Nephron (organoid): ENCODE data around the gene ZNF12.
A peak's percentile ranks its signal among the peaks of the same experiment; 100 is the strongest.
"Not testable (repeated sequence)": the region's sequence is repeated elsewhere in the genome, so short reads cannot be mapped to it uniquely, and the experiment has no call there.

ENCODE experiments used
- H3K27ac Mint-ChIP-seq, 3 experiments: 2 replicates each; pipeline ENCODE4 v1.8.0; 2020; ENCODE audit warnings: mixed read lengths in 3 of 3, mild to moderate bottlenecking in 2 of 3, moderate library complexity in 1 of 3
- H3K27me3 Mint-ChIP-seq: 2 replicates; pipeline ENCODE4 v1.8.0; 2021; ENCODE audit warnings: low read depth, mild to moderate bottlenecking, moderate library complexity, mixed read lengths
- H3K36me3 Mint-ChIP-seq: 2 replicates; pipeline ENCODE4 v1.8.0; 2020; ENCODE audit warnings: low read depth, mixed read lengths
- H3K4me1 Mint-ChIP-seq: 2 replicates; pipeline ENCODE4 v1.8.0; 2020; ENCODE audit warnings: mixed read lengths
- H3K4me3 Mint-ChIP-seq, 3 experiments: 2 replicates each; pipeline ENCODE4 v1.8.0; 2020; ENCODE audit warnings: mild to moderate bottlenecking in 3 of 3, mixed read lengths in 3 of 3, moderate library complexity in 2 of 3
- H3K9me3 Mint-ChIP-seq: 2 replicates; pipeline ENCODE4 v1.8.0; 2020; ENCODE audit warnings: mixed read lengths
- TF ChIP-seq, protein P1 (sequence below), 3 experiments: fragments of 200-600 bp; sonication (generic); IDR thresholded peaks; one replicate each; pipeline ENCODE4 v1.5.0; 2021; ENCODE audit warnings: antibody characterized with exemption in 3 of 3; ENCODE audit not compliant: unreplicated experiment in 3 of 3

The ZNF12 gene

DNA sequence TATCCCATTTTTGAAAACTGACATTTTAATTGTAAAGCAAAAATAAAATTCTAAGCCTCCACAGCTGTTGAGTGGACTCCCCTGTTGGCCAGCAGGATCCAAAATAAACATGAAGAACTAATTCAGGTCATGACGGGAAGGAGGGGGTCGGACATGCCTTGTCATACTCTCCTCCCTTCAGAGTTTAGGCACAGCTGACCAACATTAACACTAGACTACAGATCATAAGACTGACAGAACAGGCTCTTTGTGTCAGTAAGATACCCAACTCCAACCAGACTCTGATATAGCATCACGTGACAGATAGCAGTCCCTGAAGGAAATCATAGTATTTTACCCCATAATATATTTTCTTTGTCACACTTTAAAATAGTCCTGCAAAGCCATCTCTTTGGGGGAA is 20.9 kb upstream of the ZNF12 start:
- Mint-ChIP-seq H3K4me3 (peak overlapping the region; percentile 57 to 81 (median 67)), H3K9me3 (no peaks in the 10 kb centered on the region), H3K4me1 (peaks cover 18% of the 10 kb centered on the region), H3K27me3 (no peaks in the 10 kb centered on the region), H3K27ac (peak overlapping the region; percentile 38 to 59 (median 41)), H3K36me3 (peaks cover 7% of the 10 kb centered on the region)
- TF ChIP-seq, protein P1, sequence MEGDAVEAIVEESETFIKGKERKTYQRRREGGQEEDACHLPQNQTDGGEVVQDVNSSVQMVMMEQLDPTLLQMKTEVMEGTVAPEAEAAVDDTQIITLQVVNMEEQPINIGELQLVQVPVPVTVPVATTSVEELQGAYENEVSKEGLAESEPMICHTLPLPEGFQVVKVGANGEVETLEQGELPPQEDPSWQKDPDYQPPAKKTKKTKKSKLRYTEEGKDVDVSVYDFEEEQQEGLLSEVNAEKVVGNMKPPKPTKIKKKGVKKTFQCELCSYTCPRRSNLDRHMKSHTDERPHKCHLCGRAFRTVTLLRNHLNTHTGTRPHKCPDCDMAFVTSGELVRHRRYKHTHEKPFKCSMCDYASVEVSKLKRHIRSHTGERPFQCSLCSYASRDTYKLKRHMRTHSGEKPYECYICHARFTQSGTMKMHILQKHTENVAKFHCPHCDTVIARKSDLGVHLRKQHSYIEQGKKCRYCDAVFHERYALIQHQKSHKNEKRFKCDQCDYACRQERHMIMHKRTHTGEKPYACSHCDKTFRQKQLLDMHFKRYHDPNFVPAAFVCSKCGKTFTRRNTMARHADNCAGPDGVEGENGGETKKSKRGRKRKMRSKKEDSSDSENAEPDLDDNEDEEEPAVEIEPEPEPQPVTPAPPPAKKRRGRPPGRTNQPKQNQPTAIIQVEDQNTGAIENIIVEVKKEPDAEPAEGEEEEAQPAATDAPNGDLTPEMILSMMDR (IDR thresholded peaks at IDR 0.05; ENCODE audit: unreplicated experiment in 3 of 3), result no peak

DNA sequence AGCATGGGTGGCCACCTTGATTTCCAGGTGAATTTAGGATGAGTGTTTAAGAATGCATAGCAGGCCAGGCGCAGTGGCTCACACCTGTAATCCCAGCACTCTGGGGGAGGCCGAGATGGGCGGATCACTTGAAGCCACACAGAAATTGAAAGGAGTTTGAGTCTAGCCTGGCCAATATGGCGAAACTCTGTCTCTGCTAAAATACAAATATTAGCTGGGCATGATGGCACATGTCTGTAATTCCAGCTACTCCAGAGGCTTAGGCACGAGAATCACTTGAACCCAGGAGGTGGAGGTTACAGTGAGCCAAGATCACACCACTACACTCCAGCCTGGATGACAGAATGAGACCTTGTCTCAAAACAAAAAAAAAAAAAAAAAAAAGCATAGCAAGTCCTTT is 19.6 kb upstream of the ZNF12 start:
- H3K27ac Mint-ChIP-seq, H3K4me3 Mint-ChIP-seq, H3K27me3 Mint-ChIP-seq: not testable (repeated sequence)

GRCh38 chr7:6725003-6725402 is 18.3 kb upstream of the ZNF12 start:
- Mint-ChIP-seq H3K27me3 (no peaks in the 10 kb centered on the region), H3K4me1 (peaks cover 10% of the 10 kb centered on the region), H3K36me3 (no peaks in the 10 kb centered on the region), H3K27ac (no peak overlapping the region), H3K4me3 (no peak overlapping the region), H3K9me3 (no peaks in the 10 kb centered on the region)
- TF ChIP-seq, protein P1 (IDR thresholded peaks at IDR 0.05; ENCODE audit: unreplicated experiment in 3 of 3), result no peak

More for the DNA sequence above, 19.6 kb upstream of the ZNF12 start:
- H3K4me1 Mint-ChIP-seq, result peaks cover 18% of the 10 kb centered on the region
- not testable (repeated sequence) for H3K9me3 Mint-ChIP-seq, H3K36me3 Mint-ChIP-seq

- not testable (repeated sequence) for H3K9me3 Mint-ChIP-seq, H3K4me1 Mint-ChIP-seq
Observed at GRCh38 chr7:6724351-6724750, 17.6 kb upstream of the ZNF12 start.

GRCh38 chr7:6718124-6718523 is 11.4 kb upstream of the ZNF12 start:
- Mint-ChIP-seq H3K27ac (no peak overlapping the region), H3K27me3 (peaks cover 13% of the 10 kb centered on the region), H3K4me3 (no peak overlapping the region), H3K9me3 (no peaks in the 10 kb centered on the region), H3K4me1 (no peaks in the 10 kb centered on the region), H3K36me3 (no peaks in the 10 kb centered on the region)
- TF ChIP-seq, protein P1 (IDR thresholded peaks at IDR 0.05; ENCODE audit: unreplicated experiment in 3 of 3), result no peak

More at GRCh38 chr7:6724351-6724750, 17.6 kb upstream of the ZNF12 start:
- not testable (repeated sequence) for H3K4me3 Mint-ChIP-seq, H3K36me3 Mint-ChIP-seq, H3K27me3 Mint-ChIP-seq, H3K27ac Mint-ChIP-seq

- not testable (repeated sequence) for H3K4me1 Mint-ChIP-seq, H3K9me3 Mint-ChIP-seq, H3K27ac Mint-ChIP-seq, H3K4me3 Mint-ChIP-seq, H3K36me3 Mint-ChIP-seq
- H3K27me3 Mint-ChIP-seq, result peaks cover 13% of the 10 kb centered on the region
Observed at GRCh38 chr7:6715898-6716297, 9.2 kb upstream of the ZNF12 start.

DNA sequence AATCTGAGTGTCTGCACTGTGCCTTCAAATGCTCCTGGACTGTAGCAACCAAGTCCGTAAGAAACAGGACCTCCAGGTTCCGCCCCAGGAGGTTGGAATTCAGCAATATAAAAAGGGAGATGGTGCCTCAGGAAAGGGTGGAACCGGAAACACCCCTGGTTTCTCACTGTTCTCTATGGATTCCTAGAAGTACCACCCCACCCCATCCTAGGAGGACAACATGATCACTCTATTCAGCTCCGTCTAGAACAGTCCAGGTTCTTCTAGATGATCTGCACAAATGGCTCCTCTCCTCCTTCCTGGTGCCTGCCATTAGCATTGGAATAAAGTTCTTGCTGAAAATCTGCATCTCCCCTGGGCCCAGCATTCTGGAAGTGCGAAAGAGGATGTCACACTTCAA is 7.6 kb upstream of the ZNF12 start:
- Mint-ChIP-seq H3K4me3 (no peak overlapping the region), H3K36me3 (no peaks in the 10 kb centered on the region), H3K9me3 (no peaks in the 10 kb centered on the region), H3K27me3 (peaks cover 13% of the 10 kb centered on the region), H3K4me1 (no peaks in the 10 kb centered on the region), H3K27ac (no peak overlapping the region)
- TF ChIP-seq, protein P1 (IDR thresholded peaks at IDR 0.05; ENCODE audit: unreplicated experiment in 3 of 3), result no peak

- Mint-ChIP-seq H3K27me3 (no peaks in the 10 kb centered on the region), H3K36me3 (peaks cover 6% of the 10 kb centered on the region)
- TF ChIP-seq, protein P1 (IDR thresholded peaks at IDR 0.05; ENCODE audit: unreplicated experiment in 3 of 3), result no peak
Observed at GRCh38 chr7:6709808-6710207, 3.1 kb upstream of the ZNF12 start.

More at GRCh38 chr7:6709808-6710207, 3.1 kb upstream of the ZNF12 start:
- peaks cover 7% of the 10 kb centered on the region for H3K4me1 Mint-ChIP-seq
- H3K9me3 Mint-ChIP-seq, result peaks cover 13% of the 10 kb centered on the region
- no peak overlapping the region for H3K4me3 Mint-ChIP-seq
- H3K27ac Mint-ChIP-seq, result no peak overlapping the region
